ENCODE results near the gene TNS1. TPM values are rescaled to one million over a fixed set of nuclear protein-coding genes. Genes with fewer than 3 reads are reported as not detected.

The TNS1 gene
- total RNA-seq, 1 donor from 2014 or later = 59.2 TPM

GRCh38 chr2:217929757-217930707 lies 72.8 kb downstream of the TNS1 start:
- Mint-ChIP-seq H3K4me3 (peak overlapping the region; percentile 76), H3K27me3 (no peaks in the 10 kb centered on the region), H3K27ac (peak overlapping the region; percentile 89), H3K9me3 (no peaks in the 10 kb centered on the region), H3K36me3 (no peaks in the 10 kb centered on the region), H3K4me1 (ENCODE audit: unreplicated experiment) (peaks cover 68% of the 10 kb centered on the region)
- TF ChIP-seq, protein P1, sequence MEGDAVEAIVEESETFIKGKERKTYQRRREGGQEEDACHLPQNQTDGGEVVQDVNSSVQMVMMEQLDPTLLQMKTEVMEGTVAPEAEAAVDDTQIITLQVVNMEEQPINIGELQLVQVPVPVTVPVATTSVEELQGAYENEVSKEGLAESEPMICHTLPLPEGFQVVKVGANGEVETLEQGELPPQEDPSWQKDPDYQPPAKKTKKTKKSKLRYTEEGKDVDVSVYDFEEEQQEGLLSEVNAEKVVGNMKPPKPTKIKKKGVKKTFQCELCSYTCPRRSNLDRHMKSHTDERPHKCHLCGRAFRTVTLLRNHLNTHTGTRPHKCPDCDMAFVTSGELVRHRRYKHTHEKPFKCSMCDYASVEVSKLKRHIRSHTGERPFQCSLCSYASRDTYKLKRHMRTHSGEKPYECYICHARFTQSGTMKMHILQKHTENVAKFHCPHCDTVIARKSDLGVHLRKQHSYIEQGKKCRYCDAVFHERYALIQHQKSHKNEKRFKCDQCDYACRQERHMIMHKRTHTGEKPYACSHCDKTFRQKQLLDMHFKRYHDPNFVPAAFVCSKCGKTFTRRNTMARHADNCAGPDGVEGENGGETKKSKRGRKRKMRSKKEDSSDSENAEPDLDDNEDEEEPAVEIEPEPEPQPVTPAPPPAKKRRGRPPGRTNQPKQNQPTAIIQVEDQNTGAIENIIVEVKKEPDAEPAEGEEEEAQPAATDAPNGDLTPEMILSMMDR (conservative IDR thresholded peaks at IDR 0.05) = no peak
- no peak for DNase-seq (ENCODE audit: extremely low spot score, unreplicated experiment)

GRCh38 chr2:217929272-217929671 lies 73.5 kb downstream of the TNS1 start:
- DNase-seq (ENCODE audit: extremely low spot score, unreplicated experiment) = no peak
- H3K4me3 Mint-ChIP-seq = no peak overlapping the region
- TF ChIP-seq, protein P1 (conservative IDR thresholded peaks at IDR 0.05) = no peak
- no peaks in the 10 kb centered on the region for H3K9me3 Mint-ChIP-seq
- no peaks in the 10 kb centered on the region for H3K27me3 Mint-ChIP-seq
- peaks cover 64% of the 10 kb centered on the region for H3K4me1 Mint-ChIP-seq (ENCODE audit: unreplicated experiment)
- peak overlapping the region; percentile 89 for H3K27ac Mint-ChIP-seq
- no peaks in the 10 kb centered on the region for H3K36me3 Mint-ChIP-seq

DNA sequence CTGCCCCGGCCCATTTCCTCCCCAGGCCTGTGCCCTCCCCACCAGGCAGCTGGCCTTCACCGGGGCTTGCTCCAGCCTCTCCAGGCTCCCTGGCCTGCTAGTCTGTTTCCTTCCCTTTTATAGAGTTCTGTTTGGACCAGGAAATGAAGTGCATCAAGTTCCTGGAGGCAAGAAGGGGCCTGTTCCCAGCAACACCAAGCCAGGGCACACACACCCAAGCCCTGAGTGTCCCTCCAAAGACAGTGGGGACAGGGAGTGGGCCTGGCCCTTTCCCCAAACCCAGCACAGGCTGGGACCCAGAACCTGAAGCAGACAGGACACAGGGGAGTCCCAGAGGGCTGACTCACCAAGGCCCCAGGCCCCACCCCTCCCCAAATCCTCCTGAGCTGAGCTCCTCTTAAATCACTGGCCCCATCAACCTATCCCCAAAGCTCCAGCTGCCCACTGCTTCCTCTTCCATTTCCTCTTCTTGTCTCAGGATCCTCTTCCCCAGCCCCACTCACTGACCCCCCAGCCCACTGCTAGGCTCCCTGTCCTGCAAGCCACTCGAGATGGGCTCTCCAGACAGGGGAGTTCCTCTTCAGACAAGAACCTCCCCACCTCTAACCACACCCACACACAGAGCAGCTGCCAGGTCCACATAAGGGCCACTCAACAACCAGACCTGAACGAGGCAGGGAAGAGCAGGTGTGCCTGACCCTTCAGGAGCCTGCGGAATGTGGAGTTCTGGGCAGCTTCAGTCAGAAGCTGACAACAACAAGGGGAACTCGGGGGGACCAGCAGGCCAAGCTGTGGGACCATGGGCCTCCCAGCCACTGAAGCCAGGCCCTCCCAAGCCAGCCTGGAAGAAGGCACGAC lies 74.2 kb downstream of the TNS1 start:
- no peak for DNase-seq (ENCODE audit: extremely low spot score, unreplicated experiment)
- Mint-ChIP-seq H3K27me3 (no peaks in the 10 kb centered on the region), H3K36me3 (no peaks in the 10 kb centered on the region), H3K4me1 (ENCODE audit: unreplicated experiment) (peaks cover 62% of the 10 kb centered on the region), H3K4me3 (no peak overlapping the region), H3K27ac (peak overlapping the region; percentile 82), H3K9me3 (no peaks in the 10 kb centered on the region)
- TF ChIP-seq, protein P1 (conservative IDR thresholded peaks at IDR 0.05) = no peak

- TF ChIP-seq, protein P1 (conservative IDR thresholded peaks at IDR 0.05) = no peak
- H3K4me1 Mint-ChIP-seq (ENCODE audit: unreplicated experiment) = peaks cover 59% of the 10 kb centered on the region
- no peaks in the 10 kb centered on the region for H3K36me3 Mint-ChIP-seq
- H3K27me3 Mint-ChIP-seq = no peaks in the 10 kb centered on the region
- DNase-seq (ENCODE audit: extremely low spot score, unreplicated experiment) = no peak
- H3K9me3 Mint-ChIP-seq = no peaks in the 10 kb centered on the region
- H3K27ac Mint-ChIP-seq = peak overlapping the region; percentile 21
- no peak overlapping the region for H3K4me3 Mint-ChIP-seq
Measured at GRCh38 chr2:217927601-217928323, 75.0 kb downstream of the TNS1 start.

GRCh38 chr2:217926801-217927200 lies 76.0 kb downstream of the TNS1 start:
- H3K4me1 Mint-ChIP-seq (ENCODE audit: unreplicated experiment) = peaks cover 58% of the 10 kb centered on the region
- no peak overlapping the region for H3K4me3 Mint-ChIP-seq
- H3K36me3 Mint-ChIP-seq = no peaks in the 10 kb centered on the region
- TF ChIP-seq, protein P1 (conservative IDR thresholded peaks at IDR 0.05) = no peak
- no peak overlapping the region for H3K27ac Mint-ChIP-seq
- H3K9me3 Mint-ChIP-seq = no peaks in the 10 kb centered on the region
- H3K27me3 Mint-ChIP-seq = no peaks in the 10 kb centered on the region
- no peak for DNase-seq (ENCODE audit: extremely low spot score, unreplicated experiment)

All from type B pancreatic cell (in vitro differentiated cells).